ENCODE measurements around the gene KCNH1. TPM values are rescaled to one million over a fixed set of nuclear protein-coding genes. Genes with fewer than 3 reads are reported as not detected.

The KCNH1 gene
- total and polyA plus RNA-seq, 9 of the 15 experiments (the other 6 are each of a cell fraction or from before 2014, with no cell fraction given), result not detected

DNA sequence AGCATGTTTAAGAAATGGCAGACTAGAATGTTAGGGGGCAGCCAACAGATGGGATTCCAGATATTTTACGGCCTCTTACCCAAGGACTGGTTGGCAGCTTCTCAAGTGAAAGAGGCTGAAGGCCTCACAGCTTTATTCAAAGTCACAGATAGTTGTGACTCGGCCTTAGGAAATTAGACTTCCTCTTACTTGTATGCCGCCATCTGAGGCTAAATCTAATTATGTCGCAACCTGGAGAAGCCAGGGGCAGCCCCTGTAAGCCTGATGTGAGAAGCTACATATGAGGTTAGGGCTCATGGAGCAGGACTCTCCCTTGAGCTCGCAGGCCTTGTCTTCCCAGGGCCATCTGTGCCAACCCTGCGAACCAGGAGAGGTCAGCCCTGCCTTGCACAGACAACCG is 452.8 kb downstream of the KCNH1 start:
- FAIRE-seq, result no peak
- WGBS (ENCODE audit: insufficient coverage, low coverage, missing lambda C conversion rate), result 3% methylated on average over 7 of the region's 7 CpGs

GRCh38 chr1:210678306-210678705 is 455.6 kb downstream of the KCNH1 start:
- H3K36me3 ChIP-seq (ENCODE audit: control insufficient read depth, insufficient read depth, low read length), result no peaks in the 10 kb centered on the region
- H3K9me1 ChIP-seq (ENCODE audit: control insufficient read depth, insufficient read depth, low read length), result no peaks in the 10 kb centered on the region
- ChIA-PET CTCF (ENCODE audit: low intra/inter-chr PET ratio) (no interaction called here), POLR2A (interaction anchor here (0.6 kb wide), 1 partner anchor 9 kb away, joined by 3 read pairs; no protein-coding TSS in a partner anchor)
- WGBS (ENCODE audit: insufficient coverage, low coverage, missing lambda C conversion rate), result 4% methylated on average over 3 of the region's 3 CpGs
- FAIRE-seq, result no peak
- H4K20me1 ChIP-seq (replicated peaks; ENCODE audit: control insufficient read depth, insufficient read depth, low read length), result no peaks in the 10 kb centered on the region
- BruUV-seq (replicated peaks), result no TSS peak
- H3K27me3 ChIP-seq (ENCODE audit: control insufficient read depth in 2 of 2, insufficient read depth in 2 of 2, low read length in 2 of 2), result peaks cover 2 to 25% of the 10 kb centered on the region in 2 experiments; a peak in 1 of 5 replicates
- no peak overlapping the region for H3K4me2 ChIP-seq (ENCODE audit: insufficient read depth, low read length)
- no peaks in the 10 kb centered on the region for H3K9me3 ChIP-seq (replicated peaks; ENCODE audit: control insufficient read depth, insufficient read depth, low read depth, low read length)
- no peak overlapping the region for H3K9ac ChIP-seq (ENCODE audit: insufficient read depth in 1 of 2, low read depth in 2 of 2, low read length in 2 of 2)
- no peak overlapping the region for H2AFZ ChIP-seq (ENCODE audit: low read depth, low read length)
- in situ Hi-C loops (cut with MboI), result no loop called here
- H3K27ac ChIP-seq (ENCODE audit: extremely low read depth, low read depth, low read length), result no peak overlapping the region
- ATAC-seq, result no peak
- no peaks in the 10 kb centered on the region for H3K79me2 ChIP-seq (ENCODE audit: control insufficient read depth, insufficient read depth, low read length)
- no peak overlapping the region for H3K4me3 ChIP-seq
- intact Hi-C loops (cut with micrococcal nuclease), result no loop called here
- H3K4me1 ChIP-seq (replicated peaks in 1 of 2; ENCODE audit: control insufficient read depth in 2 of 2, insufficient read depth in 2 of 2, low read length in 2 of 2), result no peaks in the 10 kb centered on the region
- no peak for DNase-seq (ENCODE audit: extremely low read depth in 1 of 4, low spot score in 3 of 4)
- TF ChIP-seq SP2 (IDR thresholded peaks at IDR 0.05; ENCODE audit: extremely low read depth, low read depth, low read length, poor library complexity, severe bottlenecking) (no peak), HNRNPH1 (optimal IDR thresholded peaks at IDR 0.05; ENCODE audit: low read depth, low read length) (no peak), RHOXF2B (CRISPR knock-in tag; conservative IDR thresholded peaks at IDR 0.05) (no peak), RBM25 (IDR thresholded peaks at IDR 0.05; ENCODE audit: low read depth, low read length, severe bottlenecking) (no peak), HES1 (IDR thresholded peaks at IDR 0.05; ENCODE audit: low read depth) (no peak), CBX8 (IDR thresholded peaks at IDR 0.05; ENCODE audit: borderline replicate concordance, extremely low read depth, low read depth, low read length, poor library complexity, severe bottlenecking) (no peak)
- TF ChIP-seq, protein P1, sequence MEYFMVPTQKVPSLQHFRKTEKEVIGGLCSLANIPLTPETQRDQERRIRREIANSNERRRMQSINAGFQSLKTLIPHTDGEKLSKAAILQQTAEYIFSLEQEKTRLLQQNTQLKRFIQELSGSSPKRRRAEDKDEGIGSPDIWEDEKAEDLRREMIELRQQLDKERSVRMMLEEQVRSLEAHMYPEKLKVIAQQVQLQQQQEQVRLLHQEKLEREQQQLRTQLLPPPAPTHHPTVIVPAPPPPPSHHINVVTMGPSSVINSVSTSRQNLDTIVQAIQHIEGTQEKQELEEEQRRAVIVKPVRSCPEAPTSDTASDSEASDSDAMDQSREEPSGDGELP (CRISPR knock-in tag; IDR thresholded peaks at IDR 0.05; ENCODE audit: borderline replicate concordance), result no peak

More for the DNA sequence above, 452.8 kb downstream of the KCNH1 start:
- no peaks in the 10 kb centered on the region for H3K9me3 ChIP-seq (replicated peaks; ENCODE audit: control insufficient read depth, insufficient read depth, low read depth, low read length)
- ChIA-PET POLR2A (no interaction called here), CTCF (ENCODE audit: low intra/inter-chr PET ratio) (no interaction called here)
- no peaks in the 10 kb centered on the region; the same call in 1 of the 2 replicates for H4K20me1 ChIP-seq (replicated peaks; ENCODE audit: control insufficient read depth, insufficient read depth, low read length)
- 0 out of 5 replicates have a peak, but pooled peaks cover 0 to 2% of the 10 kb centered on the region in 2 experiments for H3K4me1 ChIP-seq (replicated peaks in 1 of 2; ENCODE audit: control insufficient read depth in 2 of 2, insufficient read depth in 2 of 2, low read length in 2 of 2)
- H3K79me2 ChIP-seq (ENCODE audit: control insufficient read depth, insufficient read depth, low read length), result no peaks in the 10 kb centered on the region
- H3K36me3 ChIP-seq (ENCODE audit: control insufficient read depth, insufficient read depth, low read length), result no peaks in the 10 kb centered on the region
- DNase-seq (ENCODE audit: extremely low read depth in 1 of 4, low spot score in 3 of 4), result no peak
- H3K4me2 ChIP-seq (ENCODE audit: insufficient read depth, low read length), result no peak overlapping the region
- H3K9ac ChIP-seq (ENCODE audit: insufficient read depth in 1 of 2, low read depth in 2 of 2, low read length in 2 of 2), result no peak overlapping the region
- H2AFZ ChIP-seq (ENCODE audit: low read depth, low read length), result no peak overlapping the region
- H3K27me3 ChIP-seq (ENCODE audit: control insufficient read depth in 2 of 2, insufficient read depth in 2 of 2, low read length in 2 of 2), result peaks cover 2 to 34% of the 10 kb centered on the region in 2 experiments; a peak in 1 of 5 replicates
- H3K27ac ChIP-seq (ENCODE audit: extremely low read depth, low read depth, low read length), result no peak overlapping the region
- intact Hi-C loops (cut with micrococcal nuclease), result no loop called here
- TF ChIP-seq MTA1 (IDR thresholded peaks at IDR 0.05; ENCODE audit: borderline replicate concordance), result no peak
- no peak for TF ChIP-seq ETV1 (tag; conservative IDR thresholded peaks at IDR 0.05; ENCODE audit: low read depth)
- no peak for TF ChIP-seq RFX5 (IDR thresholded peaks at IDR 0.05; ENCODE audit: low read depth, low read length)
- no peak overlapping the region for H3K4me3 ChIP-seq
- no peak for ATAC-seq
- no TSS peak for BruUV-seq (replicated peaks)
- no peaks in the 10 kb centered on the region for H3K9me1 ChIP-seq (ENCODE audit: control insufficient read depth, insufficient read depth, low read length)
- in situ Hi-C loops (cut with MboI), result no loop called here
